Stimulated activated naive B cell treated with anti-CD40 and anti-IgM and Interleukin-4, amounts not matched to agents 10 μg/mL and 1 μg/mL and 100 μg/mL, for 72 hours (primary cell): Measurements from ENCODE around the gene BID.

Source experiments
- ATAC-seq, 2 donors: fragments of 150-1000 bp; cut with Tn5 transposase; replicated peaks; 2 replicates each; pipeline ENCODE4 v1.10.0; 2021; ENCODE audit warnings: moderate library complexity in 1 of 2
- DNase-seq: peaks from one replicate; pipeline ENCODE4 v3.0.0; 2021
- H3K27ac Mint-ChIP-seq: one replicate; pipeline ENCODE4 v1.8.0; 2022; ENCODE audit warnings: mild to moderate bottlenecking, mixed read lengths
- H3K27me3 Mint-ChIP-seq, 2 donors: one replicate each; pipeline ENCODE4 v1.8.0; 2022; ENCODE audit warnings: mixed read lengths in 2 of 2
- H3K36me3 Mint-ChIP-seq, 2 donors: one replicate each; pipeline ENCODE4 v1.8.0; 2022; ENCODE audit warnings: mixed read lengths in 2 of 2, mild to moderate bottlenecking in 1 of 2
- H3K4me1 Mint-ChIP-seq, 2 donors: one replicate each; pipeline ENCODE4 v1.8.0; 2022; ENCODE audit warnings: mixed read lengths in 2 of 2, mild to moderate bottlenecking in 1 of 2
- H3K4me3 Mint-ChIP-seq, 2 donors: one replicate each; pipeline ENCODE4 v1.8.0; 2022; ENCODE audit warnings: mild to moderate bottlenecking in 2 of 2, mixed read lengths in 2 of 2, moderate library complexity in 1 of 2
- H3K9me3 Mint-ChIP-seq, 2 donors: one replicate each; pipeline ENCODE4 v1.8.0; 2022; ENCODE audit warnings: mixed read lengths in 2 of 2, mild to moderate bottlenecking in 1 of 2

The BID gene

GRCh38 chr22:17810570-17811116 is 36.4 kb upstream of the BID start:
- no peak overlapping the region for H3K4me3 Mint-ChIP-seq
- no peaks in the 10 kb centered on the region for H3K9me3 Mint-ChIP-seq
- no peaks in the 10 kb centered on the region for H3K27me3 Mint-ChIP-seq
- ATAC-seq (no peak), DNase-seq (no peak)
- H3K4me1 Mint-ChIP-seq: peaks cover 25 to 47% of the 10 kb centered on the region in 2 donors
- H3K36me3 Mint-ChIP-seq: peaks cover 70 to 84% of the 10 kb centered on the region in 2 donors
- H3K27ac Mint-ChIP-seq: peak overlapping the region; percentile 88

- DNase-seq (no peak), ATAC-seq (peak in 1 of 2 donors; percentile 22)
- H3K4me3 Mint-ChIP-seq: no peak overlapping the region
- H3K27me3 Mint-ChIP-seq: no peaks in the 10 kb centered on the region
- H3K4me1 Mint-ChIP-seq: peaks cover 22 to 42% of the 10 kb centered on the region in 2 donors
- peaks cover 66 to 80% of the 10 kb centered on the region in 2 donors for H3K36me3 Mint-ChIP-seq
- peak overlapping the region; percentile 86 for H3K27ac Mint-ChIP-seq
- H3K9me3 Mint-ChIP-seq: no peaks in the 10 kb centered on the region
Observed at GRCh38 chr22:17808693-17809403, 34.6 kb upstream of the BID start.

- Mint-ChIP-seq H3K4me1 (peaks cover 22 to 42% of the 10 kb centered on the region in 2 donors), H3K9me3 (no peaks in the 10 kb centered on the region), H3K36me3 (peaks cover 65 to 81% of the 10 kb centered on the region in 2 donors), H3K27me3 (no peaks in the 10 kb centered on the region), H3K4me3 (no peak overlapping the region), H3K27ac (peak overlapping the region; percentile 49)
- DNase-seq: no peak
- no peak for ATAC-seq
Observed at GRCh38 chr22:17807578-17808410, 33.5 kb upstream of the BID start.

DNA sequence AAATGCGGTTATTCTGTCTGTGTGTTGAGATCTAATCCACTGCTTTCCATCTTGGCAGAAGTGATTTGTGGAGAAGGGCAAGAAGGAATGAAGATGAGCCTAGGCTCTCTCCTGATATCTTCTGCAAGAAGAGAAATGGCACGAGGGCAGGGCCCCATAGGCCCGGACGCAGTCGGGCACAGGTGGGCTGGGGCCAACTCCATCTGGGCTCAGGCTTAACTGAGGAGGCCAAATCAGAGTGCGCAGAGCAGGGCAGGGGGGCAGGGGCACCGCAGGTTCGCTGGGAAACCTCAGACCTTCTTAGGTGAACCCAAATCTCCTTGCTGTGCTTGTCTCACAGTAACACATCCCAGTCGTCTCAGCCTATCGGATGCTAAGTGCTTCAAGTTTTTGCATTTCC is 32.8 kb upstream of the BID start:
- Mint-ChIP-seq H3K4me3 (no peak overlapping the region), H3K9me3 (no peaks in the 10 kb centered on the region), H3K27ac (peak overlapping the region; percentile 49), H3K4me1 (peaks cover 29 to 48% of the 10 kb centered on the region in 2 donors), H3K27me3 (no peaks in the 10 kb centered on the region), H3K36me3 (peaks cover 68 to 81% of the 10 kb centered on the region in 2 donors)
- no peak for ATAC-seq
- DNase-seq: no peak

DNA sequence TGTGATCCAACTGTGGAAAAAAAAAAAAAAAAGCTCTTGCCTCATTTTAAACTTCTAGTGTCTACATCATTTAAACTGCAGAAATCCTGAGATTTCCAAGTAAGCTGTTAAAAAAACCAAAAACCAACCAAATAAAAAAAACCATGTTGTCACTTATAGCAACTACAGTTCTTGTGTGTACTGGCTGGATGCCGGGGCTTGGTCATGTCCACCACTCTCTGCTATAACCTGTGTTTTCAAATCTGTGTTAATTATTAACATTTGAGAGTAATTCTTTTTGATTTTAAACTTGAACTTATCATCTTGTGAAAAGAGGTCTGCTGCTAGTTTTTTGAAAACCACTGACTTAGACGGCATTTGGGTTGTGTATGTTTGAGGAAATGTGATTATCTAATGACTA is 32.2 kb upstream of the BID start:
- DNase-seq: no peak
- Mint-ChIP-seq H3K4me3 (no peak overlapping the region), H3K27ac (peak overlapping the region; percentile 56), H3K9me3 (no peaks in the 10 kb centered on the region), H3K27me3 (no peaks in the 10 kb centered on the region), H3K4me1 (peaks cover 31 to 54% of the 10 kb centered on the region in 2 donors), H3K36me3 (peaks cover 67 to 81% of the 10 kb centered on the region in 2 donors)
- ATAC-seq: no peak

DNA sequence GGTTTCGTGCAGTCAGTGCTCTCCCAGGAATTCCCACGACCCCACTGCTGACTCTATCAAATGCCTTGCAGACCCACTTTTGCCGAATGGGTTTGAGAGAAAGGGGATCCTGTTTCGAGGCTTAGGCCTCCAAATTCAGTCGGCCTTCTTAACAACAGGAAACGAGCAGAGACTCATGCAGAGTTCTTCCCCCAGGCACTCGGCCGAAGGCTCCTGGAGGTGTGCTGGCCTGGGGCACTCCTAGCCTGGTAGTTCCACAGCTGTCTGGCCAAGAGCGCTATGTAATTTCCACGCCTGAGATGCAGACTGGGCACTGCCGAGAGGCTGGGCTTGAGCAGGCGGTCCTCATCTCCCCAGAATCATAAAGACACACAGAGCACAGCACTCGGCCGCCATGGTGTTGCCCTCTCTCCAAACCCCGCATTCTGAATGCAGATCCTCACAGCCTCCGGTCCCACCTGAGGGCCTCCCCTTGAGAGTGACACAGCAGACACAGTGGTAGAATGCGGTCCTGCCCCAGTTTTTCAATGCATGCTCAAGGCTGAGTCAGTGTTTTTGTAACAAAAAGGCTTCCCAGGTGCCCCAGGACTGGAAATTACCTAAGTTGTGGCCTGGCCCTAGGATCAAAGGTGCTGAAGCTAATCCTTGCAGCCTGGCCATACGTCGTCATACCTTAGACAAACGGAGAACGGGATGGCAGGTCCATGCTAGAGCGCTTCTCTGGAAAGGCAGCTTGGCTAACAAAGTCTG is 30.2 kb upstream of the BID start:
- ATAC-seq: no peak
- Mint-ChIP-seq H3K27me3 (no peaks in the 10 kb centered on the region), H3K36me3 (peaks cover 58 to 78% of the 10 kb centered on the region in 2 donors), H3K4me3 (no peak overlapping the region), H3K4me1 (peaks cover 41 to 63% of the 10 kb centered on the region in 2 donors), H3K9me3 (no peaks in the 10 kb centered on the region), H3K27ac (peak overlapping the region; percentile 85)
- no peak for DNase-seq

GRCh38 chr22:17803609-17804270 is 29.5 kb upstream of the BID start:
- no peak for ATAC-seq
- Mint-ChIP-seq H3K27ac (peak overlapping the region; percentile 100), H3K27me3 (no peaks in the 10 kb centered on the region), H3K4me3 (no peak overlapping the region), H3K36me3 (peaks cover 53 to 72% of the 10 kb centered on the region in 2 donors), H3K4me1 (peaks cover 43 to 65% of the 10 kb centered on the region in 2 donors), H3K9me3 (no peaks in the 10 kb centered on the region)
- DNase-seq: no peak

- Mint-ChIP-seq H3K9me3 (no peaks in the 10 kb centered on the region), H3K27me3 (no peaks in the 10 kb centered on the region), H3K36me3 (peaks cover 52 to 66% of the 10 kb centered on the region in 2 donors), H3K27ac (peak overlapping the region; percentile 100), H3K4me3 (peak overlapping the region in 1 of 2 donors; percentile 4), H3K4me1 (peaks cover 43 to 73% of the 10 kb centered on the region in 2 donors)
- ATAC-seq: no peak
- DNase-seq: no peak
Observed at GRCh38 chr22:17802822-17803221, 28.6 kb upstream of the BID start.

GRCh38 chr22:17802411-17802810 is 28.1 kb upstream of the BID start:
- no peaks in the 10 kb centered on the region for H3K27me3 Mint-ChIP-seq
- ATAC-seq (no peak), DNase-seq (no peak)
- peaks cover 43 to 77% of the 10 kb centered on the region in 2 donors for H3K4me1 Mint-ChIP-seq
- H3K9me3 Mint-ChIP-seq: no peaks in the 10 kb centered on the region
- peak overlapping the region in 1 of 2 donors; percentile 4 for H3K4me3 Mint-ChIP-seq
- H3K36me3 Mint-ChIP-seq: peaks cover 48 to 67% of the 10 kb centered on the region in 2 donors
- peak overlapping the region; percentile 100 for H3K27ac Mint-ChIP-seq

- H3K36me3 Mint-ChIP-seq: peaks cover 38 to 67% of the 10 kb centered on the region in 2 donors
- H3K4me3 Mint-ChIP-seq: peak overlapping the region; percentile 3 to 43
- no peaks in the 10 kb centered on the region for H3K27me3 Mint-ChIP-seq
- peaks cover 61 to 94% of the 10 kb centered on the region in 2 donors for H3K4me1 Mint-ChIP-seq
- ATAC-seq (peak; percentile 65 to 72), DNase-seq (peak; percentile 84)
- H3K27ac Mint-ChIP-seq: peak overlapping the region; percentile 100
- no peaks in the 10 kb centered on the region for H3K9me3 Mint-ChIP-seq
Observed at GRCh38 chr22:17797721-17798559, 23.7 kb upstream of the BID start.

- no peak for DNase-seq
- Mint-ChIP-seq H3K36me3 (peaks cover 30 to 64% of the 10 kb centered on the region in 2 donors), H3K4me1 (peaks cover 55 to 94% of the 10 kb centered on the region in 2 donors), H3K4me3 (peak overlapping the region; percentile 61 to 73), H3K27ac (peak overlapping the region; percentile 100), H3K9me3 (no peaks in the 10 kb centered on the region), H3K27me3 (no peaks in the 10 kb centered on the region)
- ATAC-seq: no peak
Observed at GRCh38 chr22:17796695-17797094, 22.4 kb upstream of the BID start.

- ATAC-seq: peak; percentile 42 to 50
- H3K27ac Mint-ChIP-seq: peak overlapping the region; percentile 100
- peak overlapping the region; percentile 61 to 73 for H3K4me3 Mint-ChIP-seq
Observed at GRCh38 chr22:17795661-17796548, 21.6 kb upstream of the BID start.

More at GRCh38 chr22:17795661-17796548, 21.6 kb upstream of the BID start:
- DNase-seq: peak; percentile 61
- peaks cover 59 to 89% of the 10 kb centered on the region in 2 donors for H3K4me1 Mint-ChIP-seq
- H3K27me3 Mint-ChIP-seq: no peaks in the 10 kb centered on the region
- H3K36me3 Mint-ChIP-seq: peaks cover 34 to 67% of the 10 kb centered on the region in 2 donors
- no peaks in the 10 kb centered on the region for H3K9me3 Mint-ChIP-seq
